Tongue (tissue), 2 donors: Measurements from ENCODE around the gene AATK. TPM values are rescaled to one million over a fixed set of nuclear protein-coding genes. Genes with fewer than 3 reads are reported as not detected.

Experiments
- DNase-seq: peaks from one replicate; pipeline ENCODE4 v3.0.0-alpha.2; 2015
- total RNA-seq: library from RNA; depleted of rRNA; stranded (reverse); fragments of >200 nt; gene quantifications from one replicate; pipeline ENCODE4 v1.2.3, GENCODE V29; 2014

Gene AATK
- total RNA-seq, 1 donor from 2014 or later: 11.1 TPM

- no peak for DNase-seq
These were observed 29.2 kb upstream of the AATK start for GRCh38 chr17:81194941-81195901.

DNA sequence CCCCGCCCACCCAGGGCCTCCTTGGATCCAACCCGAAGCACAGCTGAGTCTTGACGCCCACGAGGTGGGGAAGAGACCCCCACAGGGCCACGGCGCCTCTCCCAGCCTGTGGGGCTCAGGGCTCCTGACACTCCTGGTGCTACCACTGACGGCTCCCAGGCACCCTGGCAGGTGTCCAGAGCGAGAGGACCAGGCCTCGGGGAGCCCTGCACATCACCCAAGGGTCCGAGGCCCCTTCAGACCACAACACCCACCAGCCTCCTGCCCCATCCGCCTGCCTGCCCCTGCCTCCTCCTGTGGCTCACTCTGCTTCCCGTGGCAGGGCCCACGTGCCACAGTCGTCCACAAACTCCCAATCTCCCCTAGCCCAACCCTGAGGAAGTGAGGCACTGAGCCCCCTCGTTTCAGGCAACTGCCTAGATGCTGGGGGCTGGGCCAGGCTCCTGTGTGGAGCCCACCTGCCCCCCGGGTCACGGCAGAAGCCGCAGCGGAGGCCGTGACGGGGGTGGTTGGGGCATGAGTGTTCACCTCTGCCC, 28.3 kb upstream of the AATK start:
- no peak for DNase-seq

GRCh38 chr17:81193470-81194224, 27.6 kb upstream of the AATK start:
- peak; percentile 24 for DNase-seq

GRCh38 chr17:81193051-81193410, 27.0 kb upstream of the AATK start:
- DNase-seq: no peak

DNA sequence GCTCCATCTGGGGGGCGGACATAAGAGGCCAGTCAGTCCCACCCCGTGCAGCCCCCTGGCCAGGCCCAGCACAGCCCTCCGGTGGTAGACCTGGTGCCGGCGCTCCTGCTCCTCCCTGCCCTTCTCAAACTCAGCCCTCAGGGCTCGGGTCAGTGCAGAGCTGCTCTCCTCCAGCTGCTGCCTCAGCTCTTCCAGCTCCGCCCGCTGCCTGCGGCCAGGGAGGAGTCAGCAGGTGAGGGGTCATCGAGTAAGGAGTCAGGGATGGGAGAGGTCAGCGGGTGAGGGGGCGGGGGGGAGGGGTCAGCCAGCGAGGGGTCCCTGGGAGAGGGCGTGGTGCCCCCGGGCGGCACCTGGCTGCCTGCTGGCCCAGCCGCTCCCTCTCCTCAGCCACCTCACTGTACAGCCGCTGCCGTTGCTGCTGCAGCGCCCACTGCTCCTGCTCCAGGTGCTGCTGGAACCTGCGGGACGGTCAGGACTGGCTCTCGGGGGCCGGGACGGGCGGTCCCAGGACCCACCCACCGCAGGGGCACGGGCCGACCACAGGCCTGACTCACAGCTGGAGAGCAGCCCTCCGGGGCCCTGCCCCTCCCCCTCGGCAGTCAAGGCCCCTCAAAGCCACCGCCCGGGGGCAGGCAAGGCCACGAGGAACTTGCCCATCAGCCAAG, 26.5 kb upstream of the AATK start:
- DNase-seq: no peak

GRCh38 chr17:81191646-81192045, 25.6 kb upstream of the AATK start:
- DNase-seq: no peak

DNA sequence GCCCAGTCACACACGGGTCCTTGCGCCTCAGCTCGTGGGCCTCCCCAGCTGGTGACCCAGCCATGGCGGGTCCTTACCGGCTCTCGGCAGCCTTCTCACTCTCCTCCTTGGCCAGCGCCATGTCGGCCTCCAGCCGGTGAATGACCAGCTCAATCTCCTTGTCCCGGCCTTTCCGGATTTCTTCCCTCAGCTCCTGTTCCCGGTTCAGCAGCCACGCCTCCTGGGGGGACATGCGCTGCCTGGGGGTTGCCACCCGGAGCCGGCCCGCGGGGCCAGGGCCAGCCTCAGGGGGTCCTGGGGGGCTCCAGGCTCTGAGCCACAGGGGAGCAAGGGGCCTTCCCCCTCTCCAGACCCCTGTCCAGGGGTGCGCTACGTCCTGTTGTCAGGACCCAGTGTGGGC, 25.1 kb upstream of the AATK start:
- DNase-seq: no peak

GRCh38 chr17:81190591-81190990, 24.6 kb upstream of the AATK start:
- DNase-seq: no peak

- DNase-seq: no peak
These were observed 23.9 kb upstream of the AATK start for GRCh38 chr17:81189670-81190530.

- DNase-seq: no peak
These were observed 23.0 kb upstream of the AATK start for GRCh38 chr17:81189016-81189415.

DNA sequence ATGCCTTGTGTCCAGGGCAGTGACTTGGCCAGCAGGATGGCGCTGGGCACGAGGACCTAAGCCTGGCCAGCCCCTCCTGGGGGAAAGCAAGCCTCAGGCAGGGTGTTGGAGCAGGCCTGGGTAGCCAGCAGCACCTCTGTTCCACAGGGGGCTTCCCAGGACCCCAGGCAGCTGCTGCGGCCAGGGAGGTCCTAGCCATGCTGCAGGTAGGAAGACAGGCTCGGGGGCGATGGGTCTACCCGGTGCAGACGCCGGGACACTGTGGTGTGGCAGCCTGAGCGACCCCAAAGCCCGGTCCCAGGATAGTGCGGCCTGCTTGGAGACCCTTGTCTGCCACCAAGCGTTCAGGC, 22.4 kb upstream of the AATK start:
- no peak for DNase-seq

GRCh38 chr17:81187586-81188490, 21.8 kb upstream of the AATK start:
- no peak for DNase-seq

GRCh38 chr17:81187120-81187519, 21.1 kb upstream of the AATK start:
- no peak for DNase-seq

DNA sequence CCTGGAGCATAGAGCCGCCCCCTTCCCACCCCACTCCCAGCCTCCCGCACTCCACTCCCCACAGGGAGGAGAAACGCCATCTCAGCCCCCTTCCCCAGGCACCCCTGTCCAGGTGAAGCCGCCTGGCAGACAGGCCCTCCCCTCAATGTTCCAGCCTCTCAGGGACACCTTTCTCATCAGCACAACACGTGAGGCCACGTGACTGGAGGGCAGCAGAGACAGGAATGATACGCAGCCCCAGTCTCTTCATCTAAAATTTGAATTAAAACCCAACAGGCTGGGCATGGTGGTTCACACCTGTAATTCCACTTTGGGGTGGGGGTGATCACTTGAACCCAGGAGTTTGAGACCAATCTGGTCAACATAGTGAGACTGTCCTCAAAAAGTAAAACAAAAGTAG, 20.2 kb upstream of the AATK start:
- DNase-seq: no peak

- peak; percentile 76 for DNase-seq
These were observed 18.5 kb upstream of the AATK start for GRCh38 chr17:81184555-81184954.

GRCh38 chr17:81183807-81184206, 17.8 kb upstream of the AATK start:
- DNase-seq: no peak

GRCh38 chr17:81183316-81183715, 17.3 kb upstream of the AATK start:
- no peak for DNase-seq

DNA sequence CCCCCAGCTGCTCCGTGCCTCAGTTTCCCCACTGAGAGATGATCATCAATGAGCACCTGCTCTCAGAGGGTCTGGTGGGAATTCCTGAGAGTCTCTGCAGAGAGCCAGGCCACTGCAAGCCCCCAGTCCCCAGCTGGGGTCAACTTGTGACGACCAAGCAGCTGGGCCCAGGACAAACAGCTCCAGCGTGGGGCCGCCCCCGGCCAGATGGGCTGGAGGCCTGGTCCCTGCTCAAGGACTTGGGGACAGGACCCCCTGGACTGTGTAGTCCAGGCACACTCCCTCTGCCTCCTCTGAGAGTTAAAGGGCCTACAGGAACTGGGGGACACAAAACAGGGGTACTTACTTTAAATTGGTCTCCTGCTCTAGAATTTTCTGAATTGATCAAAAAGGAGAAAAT, 16.6 kb upstream of the AATK start:
- no peak for DNase-seq

- no peak for DNase-seq
These were observed 15.8 kb upstream of the AATK start for GRCh38 chr17:81181811-81182185.
